ENCODE results near the gene DNAH17. TPM values are rescaled to one million over a fixed set of nuclear protein-coding genes. Genes with fewer than 3 reads are reported as not detected.
A peak's percentile ranks its signal among the peaks of the same experiment; 100 is the strongest.

The DNAH17 gene
- polyA plus RNA-seq, 3 donors: 0.01 to 0.51 (median 0.11) TPM

- intact Hi-C loops (cut with micrococcal nuclease): no loop called here
- no peak overlapping the region for H3K4me3 ChIP-seq (replicated peaks in 1 of 3; ENCODE audit: low read depth in 2 of 3, low read length in 3 of 3)
- no peak overlapping the region for H2AFZ ChIP-seq (ENCODE audit: insufficient read depth, low read depth, low read length, poor library complexity, severe bottlenecking)
- TF ChIP-seq CTCF (IDR thresholded peaks at IDR 0.05): no peak
- Mint-ChIP-seq H3K4me3 (peak overlapping the region; percentile 28 to 67), H3K36me3 (no peaks in the 10 kb centered on the region), H3K4me1 (peaks cover 17% of the 10 kb centered on the region), H3K9me3 (peaks cover 0 to 6% (median 0%) of the 10 kb centered on the region in 7 donors), H3K27me3 (ENCODE audit: low read depth in 3 of 3) (peaks cover 2 to 19% (median 11%) of the 10 kb centered on the region in 3 donors), H3K27ac (peak overlapping the region; percentile 6 to 85 (median 76))
- no peaks in the 10 kb centered on the region for H3K79me2 ChIP-seq (ENCODE audit: insufficient read depth, low read length)
- peak overlapping the region; percentile 16 for H3K4me2 ChIP-seq (replicated peaks; ENCODE audit: extremely low read depth, low read length, poor library complexity, severe bottlenecking)
- H3K9ac ChIP-seq (ENCODE audit: insufficient read depth, low read length, poor library complexity, severe bottlenecking): peak overlapping the region; percentile 4
- no peaks in the 10 kb centered on the region for H3K36me3 ChIP-seq (replicated peaks in 1 of 2; ENCODE audit: control insufficient read depth in 1 of 2, insufficient read depth in 2 of 2, low read length in 2 of 2)
- no peak overlapping the region for H3K27ac ChIP-seq (ENCODE audit: low read depth in 1 of 2, low read length in 2 of 2)
- no peaks in the 10 kb centered on the region for H3K9me3 ChIP-seq (replicated peaks in 1 of 2; ENCODE audit: control insufficient read depth in 1 of 2, insufficient read depth in 1 of 2, low read length in 2 of 2)
- peaks cover 12 to 17% of the 10 kb centered on the region in 2 donors for H3K4me1 ChIP-seq (ENCODE audit: control insufficient read depth in 1 of 2, insufficient read depth in 2 of 2, low read length in 2 of 2)
- WGBS (ENCODE audit: insufficient coverage): 57% methylated on average over 13 of the region's 16 CpGs
- H4K20me1 ChIP-seq (ENCODE audit: insufficient read depth, low read length): no peaks in the 10 kb centered on the region
- H3K27me3 ChIP-seq (ENCODE audit: control insufficient read depth in 2 of 2, insufficient read depth in 2 of 2, low read length in 2 of 2): no peaks in the 10 kb centered on the region
- DNase-seq: peak; percentile 67 to 82 (median 75)
Observed at GRCh38 chr17:78568494-78569115, 8.6 kb downstream of the DNAH17 start.

- intact Hi-C loops (cut with micrococcal nuclease): no loop called here
- peak overlapping the region; percentile 28 to 51 for H3K4me3 Mint-ChIP-seq
Observed at GRCh38 chr17:78567991-78568390, 9.2 kb downstream of the DNAH17 start.

More at GRCh38 chr17:78567991-78568390, 9.2 kb downstream of the DNAH17 start:
- H3K36me3 Mint-ChIP-seq: no peaks in the 10 kb centered on the region
- peak overlapping the region in 6 of 7 donors; percentile 63 to 79 (median 74) for H3K27ac Mint-ChIP-seq
- H4K20me1 ChIP-seq (ENCODE audit: insufficient read depth, low read length): no peaks in the 10 kb centered on the region
- H3K4me1 Mint-ChIP-seq: peaks cover 17% of the 10 kb centered on the region
- H3K27ac ChIP-seq (ENCODE audit: low read depth in 1 of 2, low read length in 2 of 2): no peak overlapping the region
- no peaks in the 10 kb centered on the region for H3K27me3 ChIP-seq (ENCODE audit: control insufficient read depth in 2 of 2, insufficient read depth in 2 of 2, low read length in 2 of 2)
- no peaks in the 10 kb centered on the region for H3K36me3 ChIP-seq (replicated peaks in 1 of 2; ENCODE audit: control insufficient read depth in 1 of 2, insufficient read depth in 2 of 2, low read length in 2 of 2)
- peaks cover 0 to 6% (median 0%) of the 10 kb centered on the region in 7 donors for H3K9me3 Mint-ChIP-seq
- H3K9me3 ChIP-seq (replicated peaks in 1 of 2; ENCODE audit: control insufficient read depth in 1 of 2, insufficient read depth in 1 of 2, low read length in 2 of 2): no peaks in the 10 kb centered on the region
- no peak for TF ChIP-seq CTCF (IDR thresholded peaks at IDR 0.05)
- peaks cover 12 to 17% of the 10 kb centered on the region in 2 donors for H3K4me1 ChIP-seq (ENCODE audit: control insufficient read depth in 1 of 2, insufficient read depth in 2 of 2, low read length in 2 of 2)
- no peak overlapping the region for H3K4me3 ChIP-seq (replicated peaks in 1 of 3; ENCODE audit: low read depth in 2 of 3, low read length in 3 of 3)
- H2AFZ ChIP-seq (ENCODE audit: insufficient read depth, low read depth, low read length, poor library complexity, severe bottlenecking): no peak overlapping the region
- H3K27me3 Mint-ChIP-seq (ENCODE audit: low read depth in 3 of 3): peaks cover 5 to 19% (median 11%) of the 10 kb centered on the region in 3 donors
- 95% methylated on average over 10 of the region's 11 CpGs for WGBS (ENCODE audit: insufficient coverage)
- DNase-seq: peak in 2 of 3 donors; percentile 12 to 44
- H3K79me2 ChIP-seq (ENCODE audit: insufficient read depth, low read length): no peaks in the 10 kb centered on the region
- no peak overlapping the region for H3K9ac ChIP-seq (ENCODE audit: insufficient read depth, low read length, poor library complexity, severe bottlenecking)
- H3K4me2 ChIP-seq (replicated peaks; ENCODE audit: extremely low read depth, low read length, poor library complexity, severe bottlenecking): peak overlapping the region; percentile 16

All from CD14-positive monocyte (primary cell).